ENCODE results near the gene PPP2R5C.

Gene PPP2R5C

DNA sequence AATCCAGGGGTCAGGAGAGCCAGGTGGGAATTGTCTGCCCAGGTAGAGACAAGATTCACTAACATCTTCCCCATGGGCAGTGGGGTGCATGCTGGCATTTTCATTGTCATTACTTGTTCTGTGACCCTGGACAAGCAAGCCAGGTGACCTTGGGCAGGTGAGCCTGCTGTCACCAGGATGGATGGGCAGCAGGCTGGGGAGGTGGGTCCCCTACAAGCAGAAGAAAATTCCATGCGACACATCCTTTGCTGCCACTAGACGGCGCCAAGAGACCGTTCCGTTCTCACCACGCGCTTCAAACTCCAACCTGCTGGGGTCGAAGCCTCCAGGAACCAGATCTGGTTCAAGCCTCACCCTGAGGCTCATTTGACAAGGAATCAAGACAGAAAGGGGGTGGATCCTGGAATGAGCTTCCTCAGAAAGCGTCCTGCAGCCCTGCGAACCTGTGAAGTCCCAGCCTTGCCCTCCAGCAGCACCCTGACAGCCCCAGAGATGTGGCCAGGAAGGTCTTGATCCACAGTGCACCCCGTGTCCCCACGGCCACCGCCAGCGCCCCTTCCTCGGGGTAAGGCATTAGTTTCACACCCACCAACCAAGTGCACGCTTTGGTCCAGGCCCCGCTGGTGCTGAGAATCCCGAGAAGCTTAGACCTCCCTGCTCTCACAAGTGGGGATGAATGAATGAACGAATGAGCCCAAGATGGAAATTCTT is 199.7 kb downstream of the PPP2R5C start:
- TF ChIP-seq, protein P1, sequence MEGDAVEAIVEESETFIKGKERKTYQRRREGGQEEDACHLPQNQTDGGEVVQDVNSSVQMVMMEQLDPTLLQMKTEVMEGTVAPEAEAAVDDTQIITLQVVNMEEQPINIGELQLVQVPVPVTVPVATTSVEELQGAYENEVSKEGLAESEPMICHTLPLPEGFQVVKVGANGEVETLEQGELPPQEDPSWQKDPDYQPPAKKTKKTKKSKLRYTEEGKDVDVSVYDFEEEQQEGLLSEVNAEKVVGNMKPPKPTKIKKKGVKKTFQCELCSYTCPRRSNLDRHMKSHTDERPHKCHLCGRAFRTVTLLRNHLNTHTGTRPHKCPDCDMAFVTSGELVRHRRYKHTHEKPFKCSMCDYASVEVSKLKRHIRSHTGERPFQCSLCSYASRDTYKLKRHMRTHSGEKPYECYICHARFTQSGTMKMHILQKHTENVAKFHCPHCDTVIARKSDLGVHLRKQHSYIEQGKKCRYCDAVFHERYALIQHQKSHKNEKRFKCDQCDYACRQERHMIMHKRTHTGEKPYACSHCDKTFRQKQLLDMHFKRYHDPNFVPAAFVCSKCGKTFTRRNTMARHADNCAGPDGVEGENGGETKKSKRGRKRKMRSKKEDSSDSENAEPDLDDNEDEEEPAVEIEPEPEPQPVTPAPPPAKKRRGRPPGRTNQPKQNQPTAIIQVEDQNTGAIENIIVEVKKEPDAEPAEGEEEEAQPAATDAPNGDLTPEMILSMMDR (IDR thresholded peaks at IDR 0.05; ENCODE audit: low read depth, low read length) = peak; percentile 100
- peak; percentile 86 to 87 for DNase-seq (ENCODE audit: low read depth in 2 of 2)
- H3K4me3 ChIP-seq (replicated peaks in 1 of 2; ENCODE audit: low read depth in 2 of 2, low read length in 2 of 2) = no peak overlapping the region

DNA sequence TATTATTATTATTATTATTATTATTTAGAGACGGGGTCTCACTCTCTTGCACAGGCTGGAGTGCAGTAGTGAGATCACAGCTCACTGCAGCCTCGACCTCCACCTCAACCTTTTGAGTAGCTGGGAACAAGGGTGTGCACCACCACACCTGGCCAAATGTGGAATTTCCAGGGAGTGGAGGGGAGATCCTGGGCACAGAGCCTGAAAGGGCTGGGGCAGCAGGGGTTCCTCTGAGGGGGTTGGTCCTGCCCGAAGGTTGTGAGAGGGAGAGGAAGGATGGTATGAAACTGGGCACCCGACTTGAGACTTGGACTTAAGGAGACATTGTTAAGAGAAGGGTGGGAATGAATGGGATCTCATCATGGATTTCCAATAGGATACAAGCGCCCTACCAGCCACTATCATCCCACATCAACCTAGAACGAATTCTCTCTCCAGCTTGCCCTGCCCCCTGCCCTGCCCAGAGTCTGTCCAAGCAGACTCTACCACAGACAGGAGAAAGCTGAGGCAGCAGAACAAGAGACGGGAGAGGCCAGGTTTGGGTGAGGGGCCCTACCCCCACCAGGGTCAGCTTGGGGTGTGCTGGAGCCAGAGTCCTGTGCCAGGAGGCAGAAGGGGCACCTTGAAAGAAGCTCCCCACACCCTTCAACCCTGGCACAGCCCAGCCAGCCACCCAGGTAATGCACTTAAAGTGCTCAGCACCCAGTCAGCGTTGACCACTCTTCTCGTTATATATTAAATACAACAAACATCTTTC is 200.4 kb downstream of the PPP2R5C start:
- TF ChIP-seq, protein P1 (IDR thresholded peaks at IDR 0.05; ENCODE audit: low read depth, low read length) = no peak
- no peak for DNase-seq (ENCODE audit: low read depth in 2 of 2)

DNA sequence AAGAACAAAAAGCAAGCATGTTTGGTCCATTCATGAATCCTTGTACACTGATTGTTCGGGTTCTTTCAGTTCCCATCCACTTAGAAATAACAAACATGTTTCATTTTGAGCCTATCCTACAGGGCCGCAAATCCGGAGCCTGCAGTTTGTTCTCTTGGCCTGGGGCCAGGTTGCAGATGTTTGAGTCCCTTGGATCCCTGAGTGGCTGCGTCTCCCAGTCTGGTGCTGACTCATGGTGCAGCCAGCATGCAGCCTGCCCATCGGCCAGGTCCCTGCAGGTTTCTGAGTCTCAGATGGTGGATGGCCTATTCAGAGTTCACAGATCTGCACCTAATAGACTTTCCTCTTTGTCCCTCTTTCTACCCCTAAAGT is 201.0 kb downstream of the PPP2R5C start:
- peak; percentile 86 to 93 for DNase-seq (ENCODE audit: low read depth in 2 of 2)
- H3K4me3 ChIP-seq (replicated peaks in 1 of 2; ENCODE audit: low read depth in 2 of 2, low read length in 2 of 2) = no peak overlapping the region
- TF ChIP-seq, protein P1 (IDR thresholded peaks at IDR 0.05; ENCODE audit: low read depth, low read length) = no peak

More for the DNA sequence above, 200.4 kb downstream of the PPP2R5C start:
- no peak overlapping the region for H3K4me3 ChIP-seq (replicated peaks in 1 of 2; ENCODE audit: low read depth in 2 of 2, low read length in 2 of 2)

DNA sequence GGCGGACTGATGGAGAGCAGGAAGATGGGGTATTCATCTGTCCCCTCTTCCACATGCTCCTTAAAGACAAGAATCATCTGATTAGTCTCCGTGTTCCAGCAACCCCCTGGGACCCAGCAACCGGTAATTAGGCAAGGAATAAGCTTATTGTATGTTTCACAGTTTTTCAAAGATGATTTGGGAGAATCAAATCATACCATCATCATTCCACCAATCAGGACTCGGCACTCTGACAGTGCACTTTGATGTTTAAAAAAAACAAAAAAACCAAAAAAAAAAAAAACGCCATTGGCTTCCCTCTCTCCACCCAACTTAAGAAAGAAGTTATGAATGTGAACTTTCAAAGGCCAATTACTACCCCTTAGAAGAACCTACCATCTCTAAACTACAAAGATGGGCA is 201.5 kb downstream of the PPP2R5C start:
- DNase-seq (ENCODE audit: low read depth in 2 of 2) = no peak
- TF ChIP-seq, protein P1 (IDR thresholded peaks at IDR 0.05; ENCODE audit: low read depth, low read length) = no peak
- H3K4me3 ChIP-seq (replicated peaks in 1 of 2; ENCODE audit: low read depth in 2 of 2, low read length in 2 of 2) = no peak overlapping the region

DNA sequence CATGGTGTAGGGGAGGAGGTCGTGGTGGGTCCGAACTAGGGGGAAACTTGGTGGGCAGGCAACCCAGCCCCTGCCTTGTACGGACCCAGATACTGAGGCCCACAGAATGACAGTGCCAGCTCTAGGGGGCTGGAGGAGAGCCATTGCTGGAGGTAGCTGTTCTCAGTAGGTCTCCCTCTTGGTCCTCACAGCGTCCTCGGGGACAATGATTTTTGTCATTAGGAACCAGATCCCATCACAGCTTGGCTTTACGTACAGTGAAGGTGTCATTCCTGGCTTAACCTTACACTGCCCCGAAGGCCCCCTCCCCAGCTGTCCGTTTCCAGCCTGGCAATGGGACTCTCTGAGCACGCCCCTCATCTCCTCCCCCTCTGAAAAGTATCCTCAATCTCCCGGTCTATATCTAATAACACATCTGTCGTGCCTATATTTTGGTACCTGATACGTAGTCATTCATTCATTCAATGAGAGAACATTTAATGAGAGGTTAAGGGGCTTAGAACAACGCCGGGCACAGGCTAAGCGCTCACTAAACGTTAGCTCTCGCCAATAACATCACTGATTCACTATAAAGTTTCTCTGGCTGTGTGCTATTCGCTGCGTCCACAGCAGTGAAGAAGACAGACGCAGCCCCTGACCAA is 202.3 kb downstream of the PPP2R5C start:
- TF ChIP-seq, protein P1 (IDR thresholded peaks at IDR 0.05; ENCODE audit: low read depth, low read length) = no peak
- peak overlapping the region in 1 of 2 donors; percentile 22 for H3K4me3 ChIP-seq (replicated peaks in 1 of 2; ENCODE audit: low read depth in 2 of 2, low read length in 2 of 2)
- no peak for DNase-seq (ENCODE audit: low read depth in 2 of 2)

DNA sequence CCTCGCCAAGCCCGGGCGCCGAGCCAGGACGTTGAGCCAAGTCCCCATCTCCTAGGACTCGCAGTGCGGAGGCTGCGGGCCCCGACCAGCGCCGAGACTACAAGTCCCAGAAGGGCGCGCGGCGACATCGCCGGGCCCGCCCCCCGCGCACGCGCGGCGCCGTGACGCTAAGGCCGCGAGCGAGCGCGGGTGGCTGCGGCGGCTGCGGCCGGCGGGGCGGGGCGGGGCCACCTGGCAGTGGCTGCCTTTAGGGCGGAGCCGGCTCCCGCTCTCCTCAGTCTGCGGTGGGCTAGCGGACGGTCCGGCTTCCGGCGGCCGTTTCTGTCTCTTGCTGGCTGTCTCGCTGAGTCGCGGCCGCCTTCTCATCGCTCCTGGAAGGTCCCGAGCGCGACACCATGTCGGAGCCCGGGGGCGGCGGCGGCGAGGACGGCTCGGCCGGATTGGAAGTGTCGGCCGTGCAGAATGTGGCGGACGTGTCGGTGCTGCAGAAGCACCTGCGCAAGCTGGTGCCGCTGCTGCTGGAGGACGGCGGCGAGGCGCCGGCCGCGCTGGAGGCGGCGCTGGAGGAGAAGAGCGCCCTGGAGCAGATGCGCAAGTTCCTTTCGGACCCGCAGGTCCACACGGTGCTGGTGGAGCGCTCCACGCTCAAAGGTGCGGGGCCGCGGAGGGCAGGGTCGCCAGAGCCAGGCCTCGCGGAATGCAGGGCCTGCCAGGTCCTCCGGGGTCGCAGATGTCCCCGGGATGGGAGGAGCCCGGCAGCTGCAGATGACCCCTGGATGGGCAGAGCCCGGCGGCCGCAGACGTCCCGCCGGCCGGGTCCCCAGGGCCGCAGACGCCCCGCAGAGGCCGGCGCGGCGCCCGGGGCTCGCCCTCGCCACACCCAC is 203.0 kb downstream of the PPP2R5C start, which contains the start of gene DYNC1H1:
Gene DYNC1H1, plus strand, starts transcription at position 277 of the 884 bp plus-strand sequence. Its CDS starts 119 bp downstream, at position 396.
- DNase-seq (ENCODE audit: low read depth in 2 of 2) = peak; percentile 94 to 99
- H3K4me3 ChIP-seq (replicated peaks in 1 of 2; ENCODE audit: low read depth in 2 of 2, low read length in 2 of 2) = peak within 1 kb of the TSS; percentile 92 to 99
- TF ChIP-seq, protein P1 (IDR thresholded peaks at IDR 0.05; ENCODE audit: low read depth, low read length) = no peak

Measured in cardiac fibroblast (primary cell).